IMR-90 (cell line): ENCODE results near the gene DEK. TPM values are rescaled to one million over a fixed set of nuclear protein-coding genes. Genes with fewer than 3 reads are reported as not detected.

Experiments used
- ATAC-seq: fragments of 200-7000 bp; cut with Tn5 transposase; 2 replicates; pipeline ENCODE4 v1.9.1; 2020; ENCODE audit warnings: low read depth, mild to moderate bottlenecking, moderate library complexity
- BruUV-seq: library from RNA; stranded (reverse); fragments of 400-500 nt; replicated peaks from 2 replicates; lab custom pipeline; 2021; lab: Mats Ljungman, UMichigan
- CTCF ChIA-PET: fragments of 300-600 bp; formaldehyde crosslinking; extraction: SDS; loops from one replicate; lab custom pipeline; 2021; ENCODE audit warnings: antibody characterized with exemption; lab: Yijun Ruan, JAX
- POLR2A ChIA-PET: fragments of 300-600 bp; sonication (Branson Sonifier 250); formaldehyde crosslinking; loops from one replicate; lab custom pipeline; 2022; ENCODE audit warnings: antibody characterized with exemption; ENCODE audit not compliant: unreplicated experiment; lab: Charles Lee
- DNase-seq: peaks from one replicate; pipeline ENCODE4 v3.0.0; 2013
- H2AFZ ChIP-seq: replicated peaks from 2 replicates; pipeline ENCODE3; 2013; ENCODE audit warnings: low read length, mild to moderate bottlenecking; ENCODE audit not compliant: poor library complexity
- H2AK5ac ChIP-seq: 2 replicates; pipeline ENCODE4 v1.6.1; 2013; ENCODE audit warnings: low read depth, low read length, inconsistent platforms
- H2AK9ac ChIP-seq: replicated peaks from 2 replicates; pipeline ENCODE3; 2013; ENCODE audit warnings: mild to moderate bottlenecking, low read depth, low read length, moderate library complexity; ENCODE audit not compliant: poor library complexity
- H2BK120ac ChIP-seq: 2 replicates; pipeline ENCODE4 v1.6.1; 2013; ENCODE audit warnings: low read depth, low read length, inconsistent platforms
- H2BK15ac ChIP-seq: 3 replicates; pipeline ENCODE4 v1.6.1; 2013; ENCODE audit warnings: low read depth, low read length, inconsistent platforms
- H2BK20ac ChIP-seq: 2 replicates; pipeline ENCODE4 v1.6.1; 2013; ENCODE audit warnings: low read depth, mild to moderate bottlenecking, inconsistent platforms, low read length, moderate library complexity
- H2BK5ac ChIP-seq: 2 replicates; pipeline ENCODE4 v1.6.1; 2013; ENCODE audit warnings: mild to moderate bottlenecking, low read depth, low read length, inconsistent platforms; ENCODE audit not compliant: poor library complexity, severe bottlenecking
- H3K14ac ChIP-seq: replicated peaks from 2 replicates; pipeline ENCODE4 v1.6.1; 2013; ENCODE audit warnings: low read depth, low read length, inconsistent platforms
- H3K18ac ChIP-seq: 2 replicates; pipeline ENCODE4 v1.6.1; 2013; ENCODE audit warnings: low read depth, low read length, control low read depth
- H3K23ac ChIP-seq: 2 replicates; pipeline ENCODE4 v1.6.1; 2013; ENCODE audit warnings: low read depth, low read length, inconsistent platforms
- H3K27ac ChIP-seq: 2 replicates; pipeline ENCODE4 v1.5.1; 2013; ENCODE audit warnings: mild to moderate bottlenecking, control low read depth, low read length; ENCODE audit not compliant: insufficient read depth
- H3K27me3 ChIP-seq: 2 replicates; pipeline ENCODE4 v1.6.1; 2013; ENCODE audit warnings: low read length; ENCODE audit not compliant: control insufficient read depth, insufficient read depth
- H3K36me3 ChIP-seq: 2 replicates; pipeline ENCODE4 v1.6.1; 2013; ENCODE audit warnings: low read length, mixed read lengths; ENCODE audit not compliant: control insufficient read depth, insufficient read depth
- H3K4ac ChIP-seq: 2 replicates; pipeline ENCODE4 v1.6.1; 2013; ENCODE audit warnings: low read depth, low read length, inconsistent platforms
- H3K4me1 ChIP-seq: 2 replicates; pipeline ENCODE4 v1.6.1; 2013; ENCODE audit warnings: low read length, mixed read lengths; ENCODE audit not compliant: control insufficient read depth, insufficient read depth
- H3K4me2 ChIP-seq: 2 replicates; pipeline ENCODE4 v1.6.1; 2013; ENCODE audit warnings: low read depth, mild to moderate bottlenecking, control low read depth, low read length, moderate library complexity
- H3K4me3 ChIP-seq: 2 replicates; pipeline ENCODE4 v1.5.1; 2013; ENCODE audit warnings: low read depth, mild to moderate bottlenecking, control low read depth, low read length, moderate library complexity; ENCODE audit not compliant: insufficient read depth
- H3K56ac ChIP-seq: 2 replicates; pipeline ENCODE4 v1.6.1; 2013; ENCODE audit warnings: low read length, inconsistent platforms; ENCODE audit not compliant: insufficient read depth; ENCODE audit errors: extremely low read depth
- H3K79me1 ChIP-seq, 2 experiments: 2 replicates each; pipeline ENCODE4 v1.6.1; 2013; ENCODE audit warnings: low read length in 2 of 2, inconsistent platforms in 1 of 2, low read depth in 1 of 2
- H3K9ac ChIP-seq: 2 replicates; pipeline ENCODE4 v1.6.1; 2013; ENCODE audit warnings: low read depth, low read length, control low read depth
- H3K9me1 ChIP-seq: 2 replicates; pipeline ENCODE4 v1.6.1; 2013; ENCODE audit warnings: low read length, inconsistent platforms; ENCODE audit not compliant: insufficient read depth
- H3K9me3 ChIP-seq: 2 replicates; pipeline ENCODE4 v1.6.1; 2013; ENCODE audit warnings: low read length; ENCODE audit not compliant: control insufficient read depth, insufficient read depth
- H4K20me1 ChIP-seq: 2 replicates; pipeline ENCODE4 v1.6.1; 2013; ENCODE audit warnings: low read length, inconsistent platforms; ENCODE audit not compliant: insufficient read depth
- H4K5ac ChIP-seq: 2 replicates; pipeline ENCODE4 v1.6.1; 2013; ENCODE audit warnings: mild to moderate bottlenecking, low read depth, low read length, control low read depth
- H4K8ac ChIP-seq, 2 experiments: 2 replicates each; pipeline ENCODE4 v1.6.1; 2013; ENCODE audit warnings: low read depth in 2 of 2, low read length in 2 of 2, control low read depth in 1 of 2, inconsistent platforms in 1 of 2
- H4K91ac ChIP-seq: 2 replicates; pipeline ENCODE4 v1.6.1; 2013; ENCODE audit warnings: low read depth, low read length, inconsistent platforms; ENCODE audit not compliant: insufficient read depth
- BHLHE40 ChIP-seq: fragments of 150-350 bp; IDR thresholded peaks from 2 replicates; pipeline ENCODE4 v1.6.1; 2016; ENCODE audit warnings: mild to moderate bottlenecking, low read depth, low read length
- CEBPB ChIP-seq: IDR thresholded peaks from 2 replicates; pipeline ENCODE4 v1.6.1; 2012; ENCODE audit warnings: low read depth, low read length, improper control_type of control experiment
- CHD1 ChIP-seq: IDR thresholded peaks from 2 replicates; pipeline ENCODE4 v1.6.1; 2012; ENCODE audit warnings: low read depth, low read length, improper control_type of control experiment
- FOS ChIP-seq: fragments of 150-350 bp; IDR thresholded peaks from 2 replicates; pipeline ENCODE4 v1.6.1; 2016; ENCODE audit warnings: low read depth, low read length
- MAFK ChIP-seq: IDR thresholded peaks from 2 replicates; pipeline ENCODE4 v1.6.1; 2012; ENCODE audit warnings: low read depth, low read length, improper control_type of control experiment
- MXI1 ChIP-seq: IDR thresholded peaks from 2 replicates; pipeline ENCODE4 v1.6.1; 2012; ENCODE audit warnings: low read depth, mild to moderate bottlenecking, low read length, moderate library complexity, borderline replicate concordance
- NFE2L2 ChIP-seq: fragments of 150-350 bp; IDR thresholded peaks from 2 replicates; pipeline ENCODE4 v1.6.1; 2016; ENCODE audit warnings: low read depth, mild to moderate bottlenecking, low read length
- RCOR1 ChIP-seq: IDR thresholded peaks from 2 replicates; pipeline ENCODE4 v1.6.1; 2012; ENCODE audit warnings: mild to moderate bottlenecking, low read length, improper control_type of control experiment; ENCODE audit not compliant: insufficient replicate concordance
- SMC3 ChIP-seq: fragments of 150-350 bp; IDR thresholded peaks from 2 replicates; pipeline ENCODE4 v1.6.1; 2016; ENCODE audit warnings: low read depth, mild to moderate bottlenecking, antibody characterized with exemption, low read length, moderate library complexity
- WGBS, 2 experiments: methylation state at CpG; one replicate each; pipeline versions ENCODE4 v1.1.5 to v1.1.7; 2013; ENCODE audit warnings: missing lambda C conversion rate in 2 of 2; ENCODE audit not compliant: insufficient read length in 1 of 2; ENCODE audit errors: extremely low coverage in 2 of 2; 5-methylcytosine and 5-hydroxymethylcytosine counted together
- dilution Hi-C: fragments of 300-500 bp; cut with HindIII; formaldehyde crosslinking; loops from one replicate; pipeline ENCODE4 v1.14.3; 2018; ENCODE audit warnings: low sequenced_read_pairs; ENCODE audit not compliant: unreplicated experiment
- in situ Hi-C: fragments of 300-500 bp; cut with MboI; formaldehyde crosslinking; loops from 3 replicates; pipeline ENCODE4 v1.14.3; 2019; ENCODE audit warnings: low sequenced_read_pairs, inconsistent platforms, mixed read lengths
- intact Hi-C: fragments of 100-400 bp; cut with micrococcal nuclease; formaldehyde crosslinking; loops from 2 replicates; pipeline ENCODE4 v1.10.0; 2022
- polyA plus RNA-seq, 3 experiments: library from polyadenylated mRNA; depleted of rRNA; stranded (reverse); fragments of >200 nt; gene quantifications; 2 replicates each; pipeline ENCODE4 v1.2.3, GENCODE V29; 2012; ENCODE audit warnings: low replicate concordance in 1 of 3
- total RNA-seq: library from RNA; depleted of rRNA; stranded (reverse); fragments of >200 nt; gene quantifications from 2 replicates; pipeline ENCODE4 v1.2.3, GENCODE V29; 2012
- TF ChIP-seq, protein P1 (sequence below): fragments of 150-350 bp; IDR thresholded peaks from 2 replicates; pipeline ENCODE4 v1.6.1; 2017; ENCODE audit warnings: mild to moderate bottlenecking, antibody characterized with exemption, low read length, low read depth
- TF ChIP-seq, protein P2 (sequence below): conservative IDR thresholded peaks from 2 replicates; pipeline ENCODE4 v1.5.1; 2012; ENCODE audit warnings: mild to moderate bottlenecking, low read depth, low read length, improper control_type of control experiment

DEK gene
- total and polyA plus RNA-seq, 2 of the 4 experiments (the other 2 are of a cell fraction), result 33.5 to 37.1 TPM

DNA sequence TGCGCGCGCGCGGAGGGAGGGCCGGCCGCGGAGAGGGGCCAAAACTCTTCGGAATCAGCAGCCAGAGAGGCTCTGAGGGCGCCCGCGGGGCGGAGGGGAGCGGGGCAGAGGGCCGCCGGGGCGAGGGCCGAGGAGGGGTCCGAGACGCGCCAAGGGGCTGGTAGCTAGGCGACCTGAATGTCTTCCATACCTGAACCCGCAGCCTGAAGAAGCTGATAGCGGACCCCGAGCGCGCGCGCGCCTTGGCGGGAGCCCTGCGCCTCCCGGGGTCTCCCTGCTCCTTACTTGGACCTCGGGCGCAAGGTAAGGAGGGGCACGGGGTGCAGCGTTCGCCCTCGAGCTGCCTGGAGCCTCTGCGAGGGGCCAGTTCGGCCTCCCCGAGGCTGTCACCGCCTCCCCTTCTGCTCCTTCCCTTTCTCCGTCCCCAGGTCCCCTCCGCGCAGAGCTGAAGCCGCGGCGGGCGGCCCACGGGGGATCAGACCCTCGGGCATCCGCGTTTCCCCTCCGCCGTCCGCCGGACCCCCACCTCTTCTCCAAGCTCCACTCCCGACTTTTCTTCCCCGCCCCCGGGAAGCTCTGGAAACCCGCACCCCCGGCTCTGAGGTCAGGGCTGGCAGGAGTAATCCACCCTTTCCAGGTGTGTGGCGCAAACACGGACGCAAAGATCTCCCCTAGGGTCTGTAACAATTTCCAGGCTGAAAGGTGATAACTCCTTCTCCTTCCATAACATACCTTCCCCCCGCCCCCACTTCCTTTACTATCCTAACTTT lies 13.1 kb upstream of the DEK start:
- DNase-seq (no peak), ATAC-seq (peak; percentile 66)
- TF ChIP-seq BHLHE40 (no peak), CEBPB (no peak), FOS (no peak), CHD1 (no peak), RCOR1 (no peak), MXI1 (no peak), NFE2L2 (no peak), MAFK (no peak), SMC3 (no peak)
- TF ChIP-seq, protein P1, sequence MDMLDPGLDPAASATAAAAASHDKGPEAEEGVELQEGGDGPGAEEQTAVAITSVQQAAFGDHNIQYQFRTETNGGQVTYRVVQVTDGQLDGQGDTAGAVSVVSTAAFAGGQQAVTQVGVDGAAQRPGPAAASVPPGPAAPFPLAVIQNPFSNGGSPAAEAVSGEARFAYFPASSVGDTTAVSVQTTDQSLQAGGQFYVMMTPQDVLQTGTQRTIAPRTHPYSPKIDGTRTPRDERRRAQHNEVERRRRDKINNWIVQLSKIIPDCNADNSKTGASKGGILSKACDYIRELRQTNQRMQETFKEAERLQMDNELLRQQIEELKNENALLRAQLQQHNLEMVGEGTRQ, result no peak
- TF ChIP-seq, protein P2, sequence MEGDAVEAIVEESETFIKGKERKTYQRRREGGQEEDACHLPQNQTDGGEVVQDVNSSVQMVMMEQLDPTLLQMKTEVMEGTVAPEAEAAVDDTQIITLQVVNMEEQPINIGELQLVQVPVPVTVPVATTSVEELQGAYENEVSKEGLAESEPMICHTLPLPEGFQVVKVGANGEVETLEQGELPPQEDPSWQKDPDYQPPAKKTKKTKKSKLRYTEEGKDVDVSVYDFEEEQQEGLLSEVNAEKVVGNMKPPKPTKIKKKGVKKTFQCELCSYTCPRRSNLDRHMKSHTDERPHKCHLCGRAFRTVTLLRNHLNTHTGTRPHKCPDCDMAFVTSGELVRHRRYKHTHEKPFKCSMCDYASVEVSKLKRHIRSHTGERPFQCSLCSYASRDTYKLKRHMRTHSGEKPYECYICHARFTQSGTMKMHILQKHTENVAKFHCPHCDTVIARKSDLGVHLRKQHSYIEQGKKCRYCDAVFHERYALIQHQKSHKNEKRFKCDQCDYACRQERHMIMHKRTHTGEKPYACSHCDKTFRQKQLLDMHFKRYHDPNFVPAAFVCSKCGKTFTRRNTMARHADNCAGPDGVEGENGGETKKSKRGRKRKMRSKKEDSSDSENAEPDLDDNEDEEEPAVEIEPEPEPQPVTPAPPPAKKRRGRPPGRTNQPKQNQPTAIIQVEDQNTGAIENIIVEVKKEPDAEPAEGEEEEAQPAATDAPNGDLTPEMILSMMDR, result no peak
- H3K27me3 ChIP-seq, result peaks cover 31% of the 10 kb centered on the region
- dilution Hi-C loops, result no loop called here
- H2BK120ac ChIP-seq, result no peak overlapping the region
- H4K8ac ChIP-seq, result no peak overlapping the region
- no peak overlapping the region for H3K27ac ChIP-seq
- H2AFZ ChIP-seq, result peak overlapping the region; percentile 82
- H2BK5ac ChIP-seq, result no peak overlapping the region
- CTCF ChIA-PET, result no interaction called here
- H4K20me1 ChIP-seq, result no peaks in the 10 kb centered on the region
- no peak overlapping the region for H3K18ac ChIP-seq
- no peaks in the 10 kb centered on the region for H3K36me3 ChIP-seq
- H3K9ac ChIP-seq, result peak overlapping the region; percentile 14; the same call in 1 of the 2 replicates
- H4K5ac ChIP-seq, result no peak overlapping the region
- no peak overlapping the region for H2BK15ac ChIP-seq
- H3K14ac ChIP-seq, result no peak overlapping the region
- peak overlapping the region; percentile 62 for H3K4me3 ChIP-seq
- no peaks in the 10 kb centered on the region for H3K9me1 ChIP-seq
- H3K79me1 ChIP-seq, result no peaks in the 10 kb centered on the region
- no peak overlapping the region for H2BK20ac ChIP-seq
- POLR2A ChIA-PET, result no interaction called here
- no TSS peak for BruUV-seq
- H3K56ac ChIP-seq, result no peak overlapping the region
- peak overlapping the region; percentile 92 for H3K4me2 ChIP-seq
- peak overlapping the region; percentile 29 for H2AK9ac ChIP-seq
- peaks cover 2% of the 10 kb centered on the region; the same call in 1 of the 2 replicates for H3K4me1 ChIP-seq
- intact Hi-C loops, result loop anchor here (2.0 kb wide), 1 partner anchor 185 kb away; no protein-coding TSS in a partner anchor
- H3K4ac ChIP-seq, result no peak overlapping the region
- H2AK5ac ChIP-seq, result no peak overlapping the region
- no peak overlapping the region for H3K23ac ChIP-seq
- 1% methylated on average over 31 of the region's 67 CpGs; no CpG with 5 or more reads in 1 of the 2 experiments for WGBS, 2 experiments
- H4K91ac ChIP-seq, result no peak overlapping the region
- in situ Hi-C loops, result no loop called here
- no peaks in the 10 kb centered on the region for H3K9me3 ChIP-seq
